ENCODE data around the gene AGXT. TPM values are rescaled to one million over a fixed set of nuclear protein-coding genes. Genes with fewer than 3 reads are reported as not detected.

The AGXT gene
- total RNA-seq, 2 donors from 2014 or later, result 1.9 to 6.1 TPM

- Histone ChIP-seq H3K36me3 (no peaks in the 10 kb centered on the region), H3K27me3 (peaks cover 14% of the 10 kb centered on the region), H3K27ac (no peak overlapping the region), H3K9me3 (no peaks in the 10 kb centered on the region), H3K9ac (ENCODE audit: low read depth in 2 of 2, low read length in 2 of 2) (no peak overlapping the region), H3K4me3 (no peak overlapping the region), H3K4me1 (no peaks in the 10 kb centered on the region)
- peak; percentile 95 for DNase-seq
- intact Hi-C loops (cut with DNase I), result no loop called here
- no peak for TF ChIP-seq CTCF (IDR thresholded peaks at IDR 0.05)
Observed at GRCh38 chr2:240832205-240832727, 36.4 kb upstream of the AGXT start.

- Histone ChIP-seq H3K27me3 (peaks cover 14% of the 10 kb centered on the region), H3K36me3 (no peaks in the 10 kb centered on the region), H3K27ac (no peak overlapping the region), H3K4me1 (no peaks in the 10 kb centered on the region), H3K4me3 (no peak overlapping the region), H3K9me3 (no peaks in the 10 kb centered on the region), H3K9ac (ENCODE audit: low read depth in 2 of 2, low read length in 2 of 2) (no peak overlapping the region)
- no peak for TF ChIP-seq CTCF (IDR thresholded peaks at IDR 0.05)
- DNase-seq, result no peak
- intact Hi-C loops (cut with DNase I), result no loop called here
Observed at GRCh38 chr2:240832921-240833494, 35.6 kb upstream of the AGXT start.

GRCh38 chr2:240833724-240834285, 34.8 kb upstream of the AGXT start:
- no peak overlapping the region for H3K27ac ChIP-seq

GRCh38 chr2:240834377-240834975, 34.1 kb upstream of the AGXT start:
- no peaks in the 10 kb centered on the region for H3K4me1 ChIP-seq
- H3K4me3 ChIP-seq, result no peak overlapping the region
- intact Hi-C loops (cut with DNase I), result no loop called here
- H3K9me3 ChIP-seq, result no peaks in the 10 kb centered on the region
- no peak for DNase-seq
- no peak for TF ChIP-seq CTCF (IDR thresholded peaks at IDR 0.05)
- H3K9ac ChIP-seq (ENCODE audit: low read depth in 2 of 2, low read length in 2 of 2), result no peak overlapping the region
- H3K27me3 ChIP-seq, result peaks cover 8% of the 10 kb centered on the region
- H3K27ac ChIP-seq, result no peak overlapping the region
- no peaks in the 10 kb centered on the region for H3K36me3 ChIP-seq

More at GRCh38 chr2:240833724-240834285, 34.8 kb upstream of the AGXT start:
- no peaks in the 10 kb centered on the region for H3K4me1 ChIP-seq
- H3K9me3 ChIP-seq, result no peaks in the 10 kb centered on the region
- no peak for TF ChIP-seq CTCF (IDR thresholded peaks at IDR 0.05)
- DNase-seq, result no peak
- no peaks in the 10 kb centered on the region for H3K36me3 ChIP-seq
- intact Hi-C loops (cut with DNase I), result no loop called here
- no peak overlapping the region for H3K4me3 ChIP-seq
- H3K9ac ChIP-seq (ENCODE audit: low read depth in 2 of 2, low read length in 2 of 2), result no peak overlapping the region
- peaks cover 12% of the 10 kb centered on the region for H3K27me3 ChIP-seq

GRCh38 chr2:240835528-240835927, 33.1 kb upstream of the AGXT start:
- Histone ChIP-seq H3K9me3 (no peaks in the 10 kb centered on the region), H3K27ac (no peak overlapping the region), H3K4me3 (no peak overlapping the region), H3K36me3 (no peaks in the 10 kb centered on the region), H3K4me1 (no peaks in the 10 kb centered on the region), H3K27me3 (peaks cover 2% of the 10 kb centered on the region), H3K9ac (ENCODE audit: low read depth in 2 of 2, low read length in 2 of 2) (no peak overlapping the region)
- intact Hi-C loops (cut with DNase I), result no loop called here
- no peak for DNase-seq
- no peak for TF ChIP-seq CTCF (IDR thresholded peaks at IDR 0.05)

All from colonic mucosa (tissue), 4 donors.